Duodenal mucosa (tissue), 2 donors: ENCODE measurements around the gene VAPA.
A peak's percentile ranks its signal among the peaks of the same experiment; 100 is the strongest.
"Not testable (repeated sequence)": the region's sequence is repeated elsewhere in the genome, so short reads cannot be mapped to it uniquely, and the experiment has no call there.

ENCODE experiments used
- H3K27ac ChIP-seq: one replicate; pipeline ENCODE4 v1.7.0; 2013; ENCODE audit warnings: low read depth, low read length
- H3K27me3 ChIP-seq, 2 donors: one replicate each; pipeline ENCODE4 v1.7.0; 2013; ENCODE audit warnings: low read length in 2 of 2, control low read depth in 1 of 2; ENCODE audit not compliant: insufficient read depth in 2 of 2, control insufficient read depth in 1 of 2
- H3K36me3 ChIP-seq, 2 donors: one replicate each; pipeline ENCODE4 v1.7.0; 2013; ENCODE audit warnings: low read length in 2 of 2, control low read depth in 1 of 2; ENCODE audit not compliant: insufficient read depth in 2 of 2, control insufficient read depth in 1 of 2
- H3K4me1 ChIP-seq, 2 donors: one replicate each; pipeline ENCODE4 v1.7.0; 2013; ENCODE audit warnings: low read length in 2 of 2, control low read depth in 1 of 2; ENCODE audit not compliant: insufficient read depth in 2 of 2, control insufficient read depth in 1 of 2
- H3K4me3 ChIP-seq, 2 donors: one replicate each; pipeline ENCODE4 v1.7.0; 2013; ENCODE audit warnings: low read length in 2 of 2, low read depth in 1 of 2
- H3K9ac ChIP-seq, 2 donors: one replicate each; pipeline ENCODE4 v1.7.0; 2013; ENCODE audit warnings: low read length in 2 of 2, low read depth in 1 of 2
- H3K9me3 ChIP-seq, 2 donors: one replicate each; pipeline ENCODE4 v1.7.0; 2013; ENCODE audit warnings: low read length in 2 of 2, control low read depth in 1 of 2; ENCODE audit not compliant: control insufficient read depth in 1 of 2

Gene VAPA

GRCh38 chr18:9912285-9912684, 1.5 kb upstream of the VAPA start:
- H3K27me3 ChIP-seq, H3K36me3 ChIP-seq, H3K9me3 ChIP-seq, H3K27ac ChIP-seq, H3K9ac ChIP-seq, H3K4me3 ChIP-seq: not testable (repeated sequence)
- H3K4me1 ChIP-seq: peaks cover 11 to 16% of the 10 kb centered on the region in 2 donors

DNA sequence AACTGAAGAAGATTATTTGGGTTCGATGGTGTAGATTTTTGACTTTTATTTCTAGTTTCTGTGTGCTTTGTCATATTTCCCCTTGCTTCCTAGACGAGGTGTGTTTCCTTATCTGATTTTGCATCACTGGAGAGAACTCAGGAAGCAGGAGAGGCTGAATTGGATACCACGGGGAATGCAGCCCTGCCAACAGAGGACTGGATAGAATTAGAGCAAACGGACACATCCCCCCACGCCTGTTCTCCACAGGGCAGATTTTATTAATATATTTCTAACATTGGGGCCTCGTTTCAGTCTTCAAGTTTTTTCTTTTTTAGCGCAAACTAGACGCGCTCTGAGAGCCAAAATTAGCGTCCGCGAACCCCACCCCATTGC, 678 bp upstream of the VAPA start:
- Histone ChIP-seq H3K27ac (no peak overlapping the region), H3K4me1 (peaks cover 18 to 24% of the 10 kb centered on the region in 2 donors), H3K4me3 (peak overlapping the region; percentile 90 to 97), H3K9ac (peak overlapping the region; percentile 84 to 89), H3K9me3 (no peaks in the 10 kb centered on the region), H3K27me3 (peaks cover 0 to 2% of the 10 kb centered on the region in 2 donors), H3K36me3 (no peaks in the 10 kb centered on the region)

DNA sequence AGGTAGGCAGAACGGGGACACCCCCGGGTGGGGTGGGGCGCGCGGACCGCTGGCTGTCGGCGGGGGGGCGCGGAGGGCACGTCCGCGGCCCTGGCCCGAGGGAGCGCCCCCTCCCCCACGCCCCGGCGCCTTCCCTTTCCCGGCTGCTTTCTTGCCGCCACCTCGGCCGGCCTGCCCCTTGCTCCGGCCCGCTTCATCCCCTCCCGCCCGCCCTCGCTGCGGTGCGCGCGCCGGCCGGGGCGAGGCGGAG, 443 bp downstream of the VAPA start:
- H3K9me3 ChIP-seq: no peaks in the 10 kb centered on the region
- peaks cover 0 to 2% of the 10 kb centered on the region in 2 donors for H3K27me3 ChIP-seq
- H3K4me1 ChIP-seq: peaks cover 27 to 35% of the 10 kb centered on the region in 2 donors
- peak overlapping the region; percentile 90 to 97 for H3K4me3 ChIP-seq
- no peaks in the 10 kb centered on the region for H3K36me3 ChIP-seq
- H3K9ac ChIP-seq: peak overlapping the region; percentile 84 to 91
- peak overlapping the region; percentile 99 for H3K27ac ChIP-seq

- Histone ChIP-seq H3K27me3 (peaks cover 0 to 2% of the 10 kb centered on the region in 2 donors), H3K4me1 (peaks cover 32 to 40% of the 10 kb centered on the region in 2 donors), H3K36me3 (no peaks in the 10 kb centered on the region), H3K9me3 (no peaks in the 10 kb centered on the region), H3K4me3 (peak overlapping the region; percentile 73 to 90), H3K9ac (peak overlapping the region; percentile 65 to 71), H3K27ac (peak overlapping the region; percentile 99)
Observed at GRCh38 chr18:9914584-9915290, 921 bp downstream of the VAPA start.

- Histone ChIP-seq H3K4me3 (peak overlapping the region; percentile 73 to 90), H3K9me3 (no peaks in the 10 kb centered on the region), H3K36me3 (no peaks in the 10 kb centered on the region), H3K4me1 (peaks cover 36 to 47% of the 10 kb centered on the region in 2 donors), H3K27ac (peak overlapping the region; percentile 99), H3K27me3 (no peaks in the 10 kb centered on the region), H3K9ac (peak overlapping the region; percentile 65 to 71)
Observed at GRCh38 chr18:9915291-9916076, 1.7 kb downstream of the VAPA start.

DNA sequence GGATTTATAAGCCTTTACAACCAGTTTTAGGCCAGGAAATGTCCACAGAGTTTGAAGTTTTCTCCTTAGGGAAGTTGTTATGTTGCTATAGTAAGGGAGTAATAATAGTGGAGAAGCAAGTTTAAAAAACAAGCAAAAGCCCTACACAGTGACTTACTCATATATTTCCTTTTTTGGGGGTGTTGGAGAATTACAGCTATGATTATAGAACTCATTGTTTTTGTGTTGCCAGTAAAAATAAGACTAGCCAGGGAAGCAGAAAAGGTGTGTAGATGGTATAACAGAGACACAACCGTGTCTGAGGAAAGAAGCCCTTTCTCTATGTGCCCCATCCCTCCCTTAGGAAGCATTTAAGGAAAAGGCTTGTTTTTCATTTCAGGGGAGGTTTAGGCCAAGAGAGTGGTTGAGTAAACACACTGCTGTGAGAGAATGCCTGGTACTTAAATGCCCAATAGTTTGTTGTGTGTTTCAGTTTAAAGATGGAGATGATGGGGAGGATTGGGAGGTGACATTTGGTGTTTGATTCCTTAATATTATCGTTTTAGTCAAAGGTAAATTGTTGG, 2.3 kb downstream of the VAPA start:
- no peaks in the 10 kb centered on the region for H3K36me3 ChIP-seq
- H3K4me3 ChIP-seq: peak overlapping the region; percentile 73 to 90
- peak overlapping the region; percentile 1 for H3K27ac ChIP-seq
- H3K9me3 ChIP-seq: no peaks in the 10 kb centered on the region
- peak overlapping the region in 1 of 2 donors; percentile 71 for H3K9ac ChIP-seq
- H3K27me3 ChIP-seq: no peaks in the 10 kb centered on the region
- peaks cover 42 to 53% of the 10 kb centered on the region in 2 donors for H3K4me1 ChIP-seq

- peak overlapping the region in 1 of 2 donors; percentile 71 for H3K9ac ChIP-seq
- H3K27me3 ChIP-seq: no peaks in the 10 kb centered on the region
- peaks cover 42 to 58% of the 10 kb centered on the region in 2 donors for H3K4me1 ChIP-seq
- H3K27ac ChIP-seq: no peak overlapping the region
- H3K9me3 ChIP-seq: no peaks in the 10 kb centered on the region
- peak overlapping the region in 1 of 2 donors; percentile 73 for H3K4me3 ChIP-seq
- H3K36me3 ChIP-seq: no peaks in the 10 kb centered on the region
Observed at GRCh38 chr18:9916808-9917207, 3.0 kb downstream of the VAPA start.

DNA sequence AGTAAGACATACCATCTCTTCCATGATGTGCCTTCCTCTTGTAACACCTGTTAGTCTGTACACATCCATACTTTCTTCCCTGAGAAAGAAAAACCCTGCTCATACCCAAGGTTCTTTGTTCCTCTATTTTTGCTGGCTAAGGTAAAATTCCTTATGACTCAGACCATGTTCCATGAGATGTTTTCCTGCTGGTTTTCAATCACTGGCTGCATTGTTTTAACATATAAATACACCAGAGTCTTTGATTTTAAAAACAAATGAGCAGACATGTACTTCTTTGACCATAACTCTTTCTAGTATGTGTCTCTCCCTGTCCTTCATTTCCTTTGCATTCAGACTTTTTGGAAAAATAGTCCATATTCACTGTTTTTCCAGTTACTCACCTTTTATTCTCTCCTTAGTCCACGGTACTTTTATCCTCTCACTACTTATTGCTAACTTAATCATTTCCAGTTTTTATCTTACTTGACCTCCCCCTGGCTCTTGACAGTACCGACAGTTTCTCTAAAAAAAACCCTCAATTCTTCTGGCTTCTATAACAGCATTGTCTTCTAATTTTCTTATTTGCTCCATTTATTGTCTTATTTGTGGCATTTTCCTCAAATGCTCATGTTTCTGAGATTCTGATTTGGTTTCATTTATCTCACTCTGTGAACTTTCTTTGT, 4.3 kb downstream of the VAPA start:
- no peaks in the 10 kb centered on the region for H3K36me3 ChIP-seq
- H3K4me3 ChIP-seq: no peak overlapping the region
- H3K27me3 ChIP-seq: no peaks in the 10 kb centered on the region
- H3K9ac ChIP-seq: no peak overlapping the region
- H3K27ac ChIP-seq: no peak overlapping the region
- no peaks in the 10 kb centered on the region for H3K9me3 ChIP-seq
- peaks cover 43 to 62% of the 10 kb centered on the region in 2 donors for H3K4me1 ChIP-seq

- Histone ChIP-seq H3K27ac (no peak overlapping the region), H3K9ac (no peak overlapping the region), H3K4me1 (peaks cover 47 to 67% of the 10 kb centered on the region in 2 donors), H3K36me3 (no peaks in the 10 kb centered on the region), H3K9me3 (no peaks in the 10 kb centered on the region), H3K27me3 (no peaks in the 10 kb centered on the region), H3K4me3 (peak overlapping the region in 1 of 2 donors; percentile 13)
Observed at GRCh38 chr18:9919564-9920232, 5.9 kb downstream of the VAPA start.
